ENCODE results near the gene ZNF609. TPM values are rescaled to one million over a fixed set of nuclear protein-coding genes. Genes with fewer than 3 reads are reported as not detected.

The ZNF609 gene
- total and polyA plus RNA-seq, 2 of the 13 experiments (the other 11 are each of a cell fraction or from before 2014, with no cell fraction given), result 8.9 to 9.9 TPM

- TF ChIP-seq ZBTB43 (CRISPR knock-in tag; conservative IDR thresholded peaks at IDR 0.05), result no peak
- no peak for TF ChIP-seq SP1 (IDR thresholded peaks at IDR 0.05)
- TF ChIP-seq SP1 (CRISPR knock-in tag; IDR thresholded peaks at IDR 0.05), result no peak
- TF ChIP-seq, protein P1, sequence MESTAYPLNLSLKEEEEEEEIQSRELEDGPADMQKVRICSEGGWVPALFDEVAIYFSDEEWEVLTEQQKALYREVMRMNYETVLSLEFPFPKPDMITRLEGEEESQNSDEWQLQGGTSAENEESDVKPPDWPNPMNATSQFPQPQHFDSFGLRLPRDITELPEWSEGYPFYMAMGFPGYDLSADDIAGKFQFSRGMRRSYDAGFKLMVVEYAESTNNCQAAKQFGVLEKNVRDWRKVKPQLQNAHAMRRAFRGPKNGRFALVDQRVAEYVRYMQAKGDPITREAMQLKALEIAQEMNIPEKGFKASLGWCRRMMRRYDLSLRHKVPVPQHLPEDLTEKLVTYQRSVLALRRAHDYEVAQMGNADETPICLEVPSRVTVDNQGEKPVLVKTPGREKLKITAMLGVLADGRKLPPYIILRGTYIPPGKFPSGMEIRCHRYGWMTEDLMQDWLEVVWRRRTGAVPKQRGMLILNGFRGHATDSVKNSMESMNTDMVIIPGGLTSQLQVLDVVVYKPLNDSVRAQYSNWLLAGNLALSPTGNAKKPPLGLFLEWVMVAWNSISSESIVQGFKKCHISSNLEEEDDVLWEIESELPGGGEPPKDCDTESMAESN (CRISPR knock-in tag; conservative IDR thresholded peaks at IDR 0.05), result no peak
- no peak for TF ChIP-seq ZNF441 (CRISPR knock-in tag; IDR thresholded peaks at IDR 0.05; ENCODE audit: borderline replicate concordance)
These were observed 55.4 kb downstream of the ZNF609 start (continued) for GRCh38 chr15:64515825-64516224.

DNA sequence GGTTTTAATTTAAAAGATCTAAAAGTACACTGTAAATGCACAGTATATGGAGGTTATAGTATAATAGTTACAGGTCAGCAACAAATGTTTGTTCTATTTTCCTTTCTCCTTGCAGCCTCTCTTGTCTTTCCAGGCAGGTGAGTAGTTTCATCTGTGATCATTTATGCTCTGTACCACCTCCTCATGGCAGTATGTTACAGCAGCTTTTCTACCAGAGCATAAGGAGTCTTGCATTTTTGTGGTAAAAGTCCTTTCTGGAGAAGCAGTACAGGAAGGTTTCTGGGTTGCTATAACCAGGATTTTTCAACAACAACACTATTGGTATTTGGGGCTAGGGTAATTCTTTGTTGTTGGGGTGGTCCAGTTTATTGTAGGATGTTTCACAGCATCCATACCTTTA lies 59.5 kb downstream of the ZNF609 start:
- ATAC-seq, result no peak
- POLR2A ChIA-PET, result no interaction called here
- TF ChIP-seq, protein P2, sequence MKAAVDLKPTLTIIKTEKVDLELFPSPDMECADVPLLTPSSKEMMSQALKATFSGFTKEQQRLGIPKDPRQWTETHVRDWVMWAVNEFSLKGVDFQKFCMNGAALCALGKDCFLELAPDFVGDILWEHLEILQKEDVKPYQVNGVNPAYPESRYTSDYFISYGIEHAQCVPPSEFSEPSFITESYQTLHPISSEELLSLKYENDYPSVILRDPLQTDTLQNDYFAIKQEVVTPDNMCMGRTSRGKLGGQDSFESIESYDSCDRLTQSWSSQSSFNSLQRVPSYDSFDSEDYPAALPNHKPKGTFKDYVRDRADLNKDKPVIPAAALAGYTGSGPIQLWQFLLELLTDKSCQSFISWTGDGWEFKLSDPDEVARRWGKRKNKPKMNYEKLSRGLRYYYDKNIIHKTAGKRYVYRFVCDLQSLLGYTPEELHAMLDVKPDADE (CRISPR knock-in tag; IDR thresholded peaks at IDR 0.05), result no peak
- TF ChIP-seq ZNF562 (CRISPR knock-in tag; IDR thresholded peaks at IDR 0.05; ENCODE audit: borderline replicate concordance) (no peak), CEBPG (CRISPR knock-in tag; IDR thresholded peaks at IDR 0.05) (no peak), ZNF839 (CRISPR knock-in tag; IDR thresholded peaks at IDR 0.05; ENCODE audit: borderline replicate concordance) (no peak), ESRRA (CRISPR knock-in tag; IDR thresholded peaks at IDR 0.05; ENCODE audit: low read depth) (no peak), SRF (IDR thresholded peaks at IDR 0.05; ENCODE audit: low read depth, low read length) (no peak), CREB3 (CRISPR knock-in tag; IDR thresholded peaks at IDR 0.05) (no peak)
- TF ChIP-seq, protein P3, sequence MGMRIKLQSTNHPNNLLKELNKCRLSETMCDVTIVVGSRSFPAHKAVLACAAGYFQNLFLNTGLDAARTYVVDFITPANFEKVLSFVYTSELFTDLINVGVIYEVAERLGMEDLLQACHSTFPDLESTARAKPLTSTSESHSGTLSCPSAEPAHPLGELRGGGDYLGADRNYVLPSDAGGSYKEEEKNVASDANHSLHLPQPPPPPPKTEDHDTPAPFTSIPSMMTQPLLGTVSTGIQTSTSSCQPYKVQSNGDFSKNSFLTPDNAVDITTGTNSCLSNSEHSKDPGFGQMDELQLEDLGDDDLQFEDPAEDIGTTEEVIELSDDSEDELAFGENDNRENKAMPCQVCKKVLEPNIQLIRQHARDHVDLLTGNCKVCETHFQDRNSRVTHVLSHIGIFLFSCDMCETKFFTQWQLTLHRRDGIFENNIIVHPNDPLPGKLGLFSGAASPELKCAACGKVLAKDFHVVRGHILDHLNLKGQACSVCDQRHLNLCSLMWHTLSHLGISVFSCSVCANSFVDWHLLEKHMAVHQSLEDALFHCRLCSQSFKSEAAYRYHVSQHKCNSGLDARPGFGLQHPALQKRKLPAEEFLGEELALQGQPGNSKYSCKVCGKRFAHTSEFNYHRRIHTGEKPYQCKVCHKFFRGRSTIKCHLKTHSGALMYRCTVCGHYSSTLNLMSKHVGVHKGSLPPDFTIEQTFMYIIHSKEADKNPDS (CRISPR knock-in tag; IDR thresholded peaks at IDR 0.05), result no peak

More for the DNA sequence above, 59.5 kb downstream of the ZNF609 start:
- peaks cover 13% of the 10 kb centered on the region for H4K20me1 ChIP-seq (ENCODE audit: insufficient read depth, low read length)
- no peak overlapping the region for H3K4me2 ChIP-seq (ENCODE audit: low read depth, low read length)
- H3K27ac ChIP-seq (ENCODE audit: extremely low read length, insufficient read depth, low read length), result no peak overlapping the region
- no peak overlapping the region for H2AFZ ChIP-seq (ENCODE audit: low read length)
- no peak overlapping the region for H3K9ac ChIP-seq (ENCODE audit: insufficient read depth, low read depth, low read length)
- H3K4me3 ChIP-seq (replicated peaks in 1 of 3; ENCODE audit: insufficient read depth in 1 of 3, low read depth in 2 of 3, low read length in 3 of 3), result no peak overlapping the region
- no peaks in the 10 kb centered on the region for H3K27me3 ChIP-seq (ENCODE audit: control insufficient read depth in 1 of 2, insufficient read depth in 2 of 2, low read length in 2 of 2)
- FAIRE-seq (no peak), DNase-seq (ENCODE audit: low spot score) (no peak)
- H3K79me2 ChIP-seq (ENCODE audit: insufficient read depth, low read length), result peaks cover 56% of the 10 kb centered on the region
- no TSS peak for BruUV-seq (replicated peaks)
- peaks cover 0 to 5% of the 10 kb centered on the region in 2 experiments; a peak in 1 of 5 replicates for H3K36me3 ChIP-seq (replicated peaks in 1 of 2; ENCODE audit: control insufficient read depth in 1 of 2, insufficient read depth in 2 of 2, low read length in 2 of 2)
- intact Hi-C loops (cut with micrococcal nuclease; ENCODE audit: unreplicated experiment) (loop anchor here (2.0 kb wide), 1 partner anchor 303 kb away; no protein-coding TSS in a partner anchor), in situ Hi-C loops (cut with HindIII; ENCODE audit: extremely low pct_ligation_motif_present, low pct_unique_long_range_greater_than_20kb) (no loop called here)
- H3K4me1 ChIP-seq (ENCODE audit: insufficient read depth, low read length), result peaks cover 41% of the 10 kb centered on the region
- CTCF ChIA-PET (ENCODE audit: low intra/inter-chr PET ratio, low total read pairs), result no interaction called here
- no peaks in the 10 kb centered on the region for H3K9me3 ChIP-seq (ENCODE audit: low read length)
